HepG2 (cell line): Measurements from ENCODE around the gene ATG13. TPM values are rescaled to one million over a fixed set of nuclear protein-coding genes. Genes with fewer than 3 reads are reported as not detected.

Source experiments
- ELF3 ChIP-seq: IDR thresholded peaks from 2 replicates; pipeline ENCODE4 v1.6.1; 2016; ENCODE audit warnings: missing genetic modification reagents, missing compliant biosample characterization
- EP300 ChIP-seq, 3 experiments: sonication (generic) in 1 of 3; formaldehyde crosslinking in 1 of 3; IDR thresholded peaks; 2 replicates each; pipeline versions ENCODE4 v1.5.1 to v1.6.1; 2011 to 2020; ENCODE audit warnings: low read depth in 2 of 3, low read length in 2 of 3, borderline replicate concordance in 1 of 3, improper control_type of control experiment in 1 of 3, mild to moderate bottlenecking in 1 of 3, missing genetic modification reagents in 1 of 3, moderate library complexity in 1 of 3
- FOSL1 ChIP-seq: sonication (generic); formaldehyde crosslinking; IDR thresholded peaks from 2 replicates; pipeline ENCODE4 v1.9.0; 2021; ENCODE audit warnings: missing genetic modification reagents, borderline replicate concordance
- HES4 ChIP-seq: sonication (generic); formaldehyde crosslinking; IDR thresholded peaks from 2 replicates; pipeline ENCODE4 v1.9.0; 2021; ENCODE audit warnings: mild to moderate bottlenecking, missing genetic modification reagents, borderline replicate concordance
- ISX ChIP-seq: sonication (generic); formaldehyde crosslinking; conservative IDR thresholded peaks from 2 replicates; pipeline ENCODE4 v1.5.0; 2020; ENCODE audit warnings: missing genetic modification reagents
- KAT8 ChIP-seq: IDR thresholded peaks from 2 replicates; pipeline ENCODE4 v1.6.1; 2016; ENCODE audit warnings: missing genetic modification reagents, missing compliant biosample characterization
- MAZ ChIP-seq, 2 experiments: sonication (generic) in 1 of 2; formaldehyde crosslinking in 1 of 2; IDR thresholded peaks; 2 replicates each; pipeline versions ENCODE4 v1.5.0 to v1.6.1; 2012 to 2020; ENCODE audit warnings: low read depth in 2 of 2, mild to moderate bottlenecking in 2 of 2, borderline replicate concordance in 1 of 2, improper control_type of control experiment in 1 of 2, low read length in 1 of 2, missing genetic modification reagents in 1 of 2, moderate library complexity in 1 of 2
- MIER2 ChIP-seq: IDR thresholded peaks from 2 replicates; pipeline ENCODE4 v1.6.1; 2016; ENCODE audit warnings: missing biosample characterization, missing genetic modification reagents
- MTA3 ChIP-seq: sonication (generic); formaldehyde crosslinking; IDR thresholded peaks from 2 replicates; pipeline ENCODE4 v1.4.0; 2020; ENCODE audit warnings: missing genetic modification reagents
- MTF2 ChIP-seq: sonication (generic); formaldehyde crosslinking; IDR thresholded peaks from 2 replicates; pipeline ENCODE4 v1.5.0; 2020; ENCODE audit warnings: missing genetic modification reagents, borderline replicate concordance
- NCOA2 ChIP-seq: sonication (generic); formaldehyde crosslinking; IDR thresholded peaks from 2 replicates; pipeline ENCODE4 v1.8.0; 2022; ENCODE audit warnings: inconsistent platforms
- NR2F6 ChIP-seq, 2 experiments: IDR thresholded peaks; 2 replicates each; pipeline ENCODE4 v1.6.1; 2016; ENCODE audit warnings: antibody characterized with exemption in 1 of 2, mild to moderate bottlenecking in 1 of 2
- POGZ ChIP-seq: sonication (generic); formaldehyde crosslinking; IDR thresholded peaks from 2 replicates; pipeline ENCODE4 v1.4.0; 2020; ENCODE audit warnings: mild to moderate bottlenecking, missing genetic modification reagents
- RBAK ChIP-seq: sonication (generic); formaldehyde crosslinking; IDR thresholded peaks from 2 replicates; pipeline ENCODE4 v1.5.1; 2020; ENCODE audit warnings: mild to moderate bottlenecking, missing genetic modification reagents
- REL ChIP-seq: sonication (generic); formaldehyde crosslinking; conservative IDR thresholded peaks from 2 replicates; pipeline ENCODE4 v1.8.0; 2022; ENCODE audit warnings: mild to moderate bottlenecking, missing genetic modification reagents, moderate library complexity
- SP2 ChIP-seq: sonication (generic); formaldehyde crosslinking; IDR thresholded peaks from 2 replicates; pipeline ENCODE4 v1.5.1; 2020; ENCODE audit warnings: mild to moderate bottlenecking, missing genetic modification reagents
- ZKSCAN5 ChIP-seq: sonication (generic); formaldehyde crosslinking; IDR thresholded peaks from 2 replicates; pipeline ENCODE4 v1.5.1; 2020; ENCODE audit warnings: mild to moderate bottlenecking, missing genetic modification reagents
- ZNF782 ChIP-seq: sonication (generic); formaldehyde crosslinking; IDR thresholded peaks from 2 replicates; pipeline ENCODE4 v1.4.0; 2020; ENCODE audit warnings: missing genetic modification reagents, mild to moderate bottlenecking, borderline replicate concordance
- ZNF792 ChIP-seq: IDR thresholded peaks from 2 replicates; pipeline ENCODE4 v1.6.1; 2016
- ZSCAN30 ChIP-seq: sonication (generic); formaldehyde crosslinking; IDR thresholded peaks from 2 replicates; pipeline ENCODE4 v1.5.0; 2020; ENCODE audit warnings: mild to moderate bottlenecking, missing genetic modification reagents
- ZSCAN9 ChIP-seq: IDR thresholded peaks from 2 replicates; pipeline ENCODE4 v1.6.1; 2016; ENCODE audit warnings: borderline replicate concordance
- ZZZ3 ChIP-seq: sonication (generic); formaldehyde crosslinking; IDR thresholded peaks from 2 replicates; pipeline ENCODE4 v1.4.0; 2020; ENCODE audit warnings: missing genetic modification reagents, mild to moderate bottlenecking, borderline replicate concordance
- polyA plus RNA-seq, 8 experiments: library from polyadenylated mRNA; depleted of rRNA in 3 of 8; stranded (reverse) in 7 of 8; unstranded in 1 of 8; fragments of >200 nt; fragmentation: Illumina TruSeq in 4 of 8; extraction: Trizol in 4 of 8; gene quantifications; 2 replicates each; pipeline versions ENCODE4 v1.2.1 to v1.2.3, GENCODE V29; 2011 to 2016; ENCODE audit warnings: low read depth in 4 of 8, missing spikeins in 1 of 8, mixed read lengths in 1 of 8; ENCODE audit not compliant: insufficient read depth in 1 of 8
- total RNA-seq, 5 experiments: library from RNA; depleted of rRNA; stranded (reverse); fragments of >200 nt; fragmentation: Illumina TruSeq; extraction: Trizol; gene quantifications; 2 replicates each; pipeline ENCODE4 v1.2.3, GENCODE V29; 2016; ENCODE audit warnings: low read depth in 1 of 5
- TF ChIP-seq, protein P1 (sequence below), 2 experiments: fragments of 450-650 bp in 1 of 2; sonication (generic) in 1 of 2; formaldehyde crosslinking; IDR thresholded peaks; 2 replicates each; pipeline versions ENCODE4 v1.5.0 to v1.8.0; 2020 to 2022; ENCODE audit warnings: mild to moderate bottlenecking in 1 of 2, missing genetic modification reagents in 1 of 2
- TF ChIP-seq, protein P2 (sequence below): sonication (generic); formaldehyde crosslinking; IDR thresholded peaks from 2 replicates; pipeline ENCODE4 v1.4.0; 2020; ENCODE audit warnings: mild to moderate bottlenecking, missing genetic modification reagents, borderline replicate concordance
- TF ChIP-seq, protein P3 (sequence below): sonication (generic); formaldehyde crosslinking; IDR thresholded peaks from 2 replicates; pipeline ENCODE4 v1.4.0; 2020; ENCODE audit warnings: missing genetic modification reagents

Gene ATG13
- total and polyA plus RNA-seq, 2 of the 13 experiments (the other 11 are each of a cell fraction or from before 2014, with no cell fraction given) = 55.0 to 77.3 TPM

DNA sequence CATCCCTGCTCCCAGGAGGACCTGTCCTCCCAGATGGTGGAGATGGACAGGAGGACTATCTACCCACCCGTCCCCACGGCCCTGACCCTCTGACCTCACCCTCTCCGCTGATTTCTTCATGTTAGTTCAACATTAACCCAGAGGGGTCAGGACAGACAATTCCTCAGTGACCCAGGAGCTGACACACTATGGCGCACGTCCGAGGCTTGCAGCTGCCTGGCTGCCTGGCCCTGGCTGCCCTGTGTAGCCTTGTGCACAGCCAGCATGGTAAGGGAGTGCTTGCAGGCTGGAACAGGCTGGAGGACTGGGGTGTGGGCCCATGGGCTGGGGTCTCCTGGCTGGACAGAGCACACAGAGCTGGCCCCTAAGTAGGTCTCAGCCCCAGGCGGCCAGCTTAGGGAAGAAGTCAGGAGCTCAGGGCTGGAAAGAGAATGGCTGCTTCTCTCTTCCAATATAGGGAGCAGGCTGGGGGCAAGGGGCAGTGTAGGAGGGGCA is 101.7 kb downstream of the ATG13 start, which contains the start of gene F2 (continued):
- TF ChIP-seq ZKSCAN5 (CRISPR knock-in tag) (peak; percentile 66), EP300 (IDR thresholded peaks at IDR 0.05; ENCODE audit: low read depth in 2 of 2, low read length in 2 of 2) (peak in 1 of 2 experiments; percentile 92; a peak in 2 of 4 replicates), EP300 (CRISPR knock-in tag; IDR thresholded peaks at IDR 0.05; ENCODE audit: borderline replicate concordance) (peak; percentile 79), ZNF782 (peak; percentile 28; the same call in 1 of the 2 replicates), ISX (CRISPR knock-in tag) (no peak; the same call in 1 of the 2 replicates), MTA3 (no peak), ZSCAN9 (CRISPR knock-in tag) (0 out of 2 replicates have a peak, but pooled peaks have one; percentile 55), ZSCAN30 (CRISPR knock-in tag) (no peak), ZZZ3 (CRISPR knock-in tag) (no peak), ZNF792 (CRISPR knock-in tag) (peak; percentile 90), HES4 (CRISPR knock-in tag) (no peak), NR2F6 (IDR thresholded peaks at IDR 0.05) (peak; percentile 99), NR2F6 (CRISPR knock-in tag; IDR thresholded peaks at IDR 0.05) (peak; percentile 100), MIER2 (CRISPR knock-in tag) (0 out of 2 replicates have a peak, but pooled peaks have one; percentile 63), MTF2 (no peak), SP2 (no peak), ELF3 (peak; percentile 86), NCOA2 (CRISPR knock-in tag) (peak; percentile 93), MAZ (IDR thresholded peaks at IDR 0.05; ENCODE audit: borderline replicate concordance, low read depth, low read length) (no peak), MAZ (CRISPR knock-in tag; IDR thresholded peaks at IDR 0.05; ENCODE audit: low read depth) (no peak), RBAK (CRISPR knock-in tag) (0 out of 2 replicates have a peak, but pooled peaks have one; percentile 52), REL (no peak), POGZ (CRISPR knock-in tag) (peak; percentile 79), KAT8 (CRISPR knock-in tag) (peak; percentile 55), FOSL1 (CRISPR knock-in tag) (no peak)
- TF ChIP-seq, protein P1, sequence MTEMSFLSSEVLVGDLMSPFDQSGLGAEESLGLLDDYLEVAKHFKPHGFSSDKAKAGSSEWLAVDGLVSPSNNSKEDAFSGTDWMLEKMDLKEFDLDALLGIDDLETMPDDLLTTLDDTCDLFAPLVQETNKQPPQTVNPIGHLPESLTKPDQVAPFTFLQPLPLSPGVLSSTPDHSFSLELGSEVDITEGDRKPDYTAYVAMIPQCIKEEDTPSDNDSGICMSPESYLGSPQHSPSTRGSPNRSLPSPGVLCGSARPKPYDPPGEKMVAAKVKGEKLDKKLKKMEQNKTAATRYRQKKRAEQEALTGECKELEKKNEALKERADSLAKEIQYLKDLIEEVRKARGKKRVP (CRISPR knock-in tag; IDR thresholded peaks at IDR 0.05) = peak in 1 of 2 experiments; percentile 87; a peak in 2 of 4 replicates
- TF ChIP-seq, protein P2, sequence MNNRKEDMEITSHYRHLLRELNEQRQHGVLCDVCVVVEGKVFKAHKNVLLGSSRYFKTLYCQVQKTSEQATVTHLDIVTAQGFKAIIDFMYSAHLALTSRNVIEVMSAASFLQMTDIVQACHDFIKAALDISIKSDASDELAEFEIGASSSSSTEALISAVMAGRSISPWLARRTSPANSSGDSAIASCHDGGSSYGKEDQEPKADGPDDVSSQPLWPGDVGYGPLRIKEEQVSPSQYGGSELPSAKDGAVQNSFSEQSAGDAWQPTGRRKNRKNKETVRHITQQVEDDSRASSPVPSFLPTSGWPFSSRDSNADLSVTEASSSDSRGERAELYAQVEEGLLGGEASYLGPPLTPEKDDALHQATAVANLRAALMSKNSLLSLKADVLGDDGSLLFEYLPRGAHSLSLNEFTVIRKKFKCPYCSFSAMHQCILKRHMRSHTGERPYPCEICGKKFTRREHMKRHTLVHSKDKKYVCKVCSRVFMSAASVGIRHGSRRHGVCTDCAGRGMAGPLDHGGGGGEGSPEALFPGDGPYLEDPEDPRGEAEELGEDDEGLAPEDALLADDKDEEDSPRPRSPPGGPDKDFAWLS (CRISPR knock-in tag) = no peak
- TF ChIP-seq, protein P3, sequence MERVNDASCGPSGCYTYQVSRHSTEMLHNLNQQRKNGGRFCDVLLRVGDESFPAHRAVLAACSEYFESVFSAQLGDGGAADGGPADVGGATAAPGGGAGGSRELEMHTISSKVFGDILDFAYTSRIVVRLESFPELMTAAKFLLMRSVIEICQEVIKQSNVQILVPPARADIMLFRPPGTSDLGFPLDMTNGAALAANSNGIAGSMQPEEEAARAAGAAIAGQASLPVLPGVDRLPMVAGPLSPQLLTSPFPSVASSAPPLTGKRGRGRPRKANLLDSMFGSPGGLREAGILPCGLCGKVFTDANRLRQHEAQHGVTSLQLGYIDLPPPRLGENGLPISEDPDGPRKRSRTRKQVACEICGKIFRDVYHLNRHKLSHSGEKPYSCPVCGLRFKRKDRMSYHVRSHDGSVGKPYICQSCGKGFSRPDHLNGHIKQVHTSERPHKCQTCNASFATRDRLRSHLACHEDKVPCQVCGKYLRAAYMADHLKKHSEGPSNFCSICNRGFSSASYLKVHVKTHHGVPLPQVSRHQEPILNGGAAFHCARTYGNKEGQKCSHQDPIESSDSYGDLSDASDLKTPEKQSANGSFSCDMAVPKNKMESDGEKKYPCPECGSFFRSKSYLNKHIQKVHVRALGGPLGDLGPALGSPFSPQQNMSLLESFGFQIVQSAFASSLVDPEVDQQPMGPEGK (CRISPR knock-in tag) = peak; percentile 86
